NB4 (cell line): ENCODE results near the gene ZNF79.

Experiments
- CTCF ChIP-seq: IDR thresholded peaks from one replicate; pipeline ENCODE4 v1.5.1; 2012; ENCODE audit warnings: low read depth, low read length
- MAX ChIP-seq: IDR thresholded peaks from 2 replicates; pipeline ENCODE4 v1.6.1; 2011; ENCODE audit warnings: low read depth, low read length

GRCh38 chr9:127421057-127421456 is 3.1 kb upstream of the ZNF79 start:
- TF ChIP-seq CTCF, result no peak
- TF ChIP-seq MAX, result no peak
